ENCODE measurements around the gene EGF.

EGF gene

DNA sequence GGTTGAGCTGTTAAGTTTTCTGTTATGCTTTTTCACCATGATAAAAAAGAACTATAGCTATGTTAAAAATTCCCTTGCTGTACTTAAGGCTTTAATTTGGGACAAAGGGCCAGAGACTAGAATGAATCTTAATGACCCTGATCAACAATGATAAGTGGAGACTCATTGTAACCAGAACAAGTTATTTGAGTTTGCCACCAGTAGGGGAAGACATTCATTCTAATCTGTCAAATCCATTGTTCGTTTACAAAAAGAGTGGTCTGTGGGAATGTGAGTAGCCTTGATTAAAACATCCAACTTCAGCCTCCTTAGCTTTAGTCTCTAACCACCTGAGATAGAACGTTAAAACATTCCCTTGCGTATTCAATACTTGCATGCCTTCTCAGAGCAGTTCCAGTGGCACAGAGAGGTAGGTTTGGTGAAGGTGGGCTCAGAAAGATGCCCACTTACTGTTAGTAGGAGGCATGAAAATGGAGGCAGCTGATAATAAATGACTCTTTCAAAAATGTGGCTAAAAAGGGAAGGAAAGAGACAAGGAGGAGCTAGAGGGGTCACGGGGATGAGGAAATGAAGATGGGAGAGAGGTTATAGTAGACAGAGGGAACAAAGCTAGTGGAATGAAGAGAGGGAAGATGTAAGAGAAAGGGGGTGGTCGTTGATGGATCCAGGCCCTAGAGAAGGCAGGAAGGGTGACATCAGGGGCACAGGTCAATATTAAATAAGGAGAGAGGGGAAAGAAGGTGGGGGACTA, 66.2 kb downstream of the EGF start:
- no peak overlapping the region for H3K9ac ChIP-seq (ENCODE audit: low read length)
- peaks cover 16% of the 10 kb centered on the region for H3K4me1 ChIP-seq (ENCODE audit: control insufficient read depth, insufficient read depth, low read length)
- H3K9me3 ChIP-seq (ENCODE audit: control insufficient read depth, insufficient read depth, low read depth, low read length): no peaks in the 10 kb centered on the region
- H3K4me3 ChIP-seq (ENCODE audit: low read depth, low read length): no peak overlapping the region
- H3K27ac ChIP-seq (ENCODE audit: low read depth, low read length): no peak overlapping the region
- no peaks in the 10 kb centered on the region for H3K36me3 ChIP-seq (ENCODE audit: control insufficient read depth, insufficient read depth, low read length)
- H3K27me3 ChIP-seq (ENCODE audit: control insufficient read depth, insufficient read depth, low read length): no peaks in the 10 kb centered on the region

DNA sequence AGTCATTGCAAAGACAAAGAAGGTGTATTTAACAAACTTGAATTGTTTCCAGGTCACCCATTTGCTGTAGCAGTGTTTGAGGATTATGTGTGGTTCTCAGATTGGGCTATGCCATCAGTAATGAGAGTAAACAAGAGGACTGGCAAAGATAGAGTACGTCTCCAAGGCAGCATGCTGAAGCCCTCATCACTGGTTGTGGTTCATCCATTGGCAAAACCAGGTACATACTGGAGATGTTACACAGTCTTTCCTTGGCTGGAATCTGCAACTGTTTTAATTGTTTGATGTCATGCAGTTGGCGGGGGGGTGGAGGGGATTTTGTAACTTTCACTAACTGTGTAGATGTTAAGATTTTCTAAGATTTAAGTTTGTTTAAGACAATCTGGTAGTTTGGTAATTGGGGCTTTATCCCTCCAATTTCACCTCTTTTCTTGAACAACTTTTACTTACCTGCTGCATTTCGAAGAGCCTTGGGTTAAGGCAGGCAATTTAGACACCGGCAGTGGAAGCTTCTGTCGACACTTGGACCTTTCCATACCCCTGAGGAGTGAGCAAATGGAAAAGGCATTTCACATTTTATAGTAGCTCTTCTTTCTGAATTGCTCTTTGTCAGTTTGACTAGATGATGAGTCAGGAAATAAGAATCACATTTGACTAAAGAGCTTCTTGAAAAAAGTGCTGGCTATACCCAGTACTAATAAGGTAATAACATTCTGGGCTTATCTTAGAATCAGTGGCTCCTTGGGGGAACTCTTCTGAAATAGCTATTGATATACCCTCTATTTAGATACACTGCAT, 67.4 kb downstream of the EGF start:
- H3K9ac ChIP-seq (ENCODE audit: low read length): no peak overlapping the region
- no peak overlapping the region for H3K27ac ChIP-seq (ENCODE audit: low read depth, low read length)
- no peaks in the 10 kb centered on the region for H3K27me3 ChIP-seq (ENCODE audit: control insufficient read depth, insufficient read depth, low read length)
- H3K9me3 ChIP-seq (ENCODE audit: control insufficient read depth, insufficient read depth, low read depth, low read length): no peaks in the 10 kb centered on the region
- H3K4me1 ChIP-seq (ENCODE audit: control insufficient read depth, insufficient read depth, low read length): peaks cover 16% of the 10 kb centered on the region
- H3K36me3 ChIP-seq (ENCODE audit: control insufficient read depth, insufficient read depth, low read length): no peaks in the 10 kb centered on the region
- H3K4me3 ChIP-seq (ENCODE audit: low read depth, low read length): no peak overlapping the region

DNA sequence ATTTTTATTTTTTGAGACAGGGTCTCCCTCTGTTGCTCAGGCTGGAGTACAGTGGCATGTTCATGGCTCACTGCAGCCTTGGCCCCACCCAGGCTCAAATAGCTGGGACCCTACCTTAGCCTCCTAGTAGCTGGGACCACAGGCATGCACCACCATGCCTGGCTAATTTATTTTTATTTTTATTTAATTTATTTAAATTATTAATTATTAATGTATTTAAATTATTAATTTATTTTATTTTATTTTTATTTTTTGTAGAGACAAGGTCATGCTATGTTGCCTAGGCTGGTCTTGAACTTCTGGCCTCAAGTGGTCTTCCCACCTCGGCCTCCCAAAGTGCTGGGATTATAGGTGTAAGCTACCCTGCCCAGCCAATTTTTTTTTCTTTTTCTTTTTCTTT, 69.3 kb downstream of the EGF start:
- Histone ChIP-seq H3K27me3 (ENCODE audit: control insufficient read depth, insufficient read depth, low read length) (no peaks in the 10 kb centered on the region), H3K36me3 (ENCODE audit: control insufficient read depth, insufficient read depth, low read length) (no peaks in the 10 kb centered on the region), H3K4me3 (ENCODE audit: low read depth, low read length) (no peak overlapping the region), H3K4me1 (ENCODE audit: control insufficient read depth, insufficient read depth, low read length) (peaks cover 16% of the 10 kb centered on the region), H3K27ac (ENCODE audit: low read depth, low read length) (no peak overlapping the region), H3K9ac (ENCODE audit: low read length) (no peak overlapping the region), H3K9me3 (ENCODE audit: control insufficient read depth, insufficient read depth, low read depth, low read length) (no peaks in the 10 kb centered on the region)

DNA sequence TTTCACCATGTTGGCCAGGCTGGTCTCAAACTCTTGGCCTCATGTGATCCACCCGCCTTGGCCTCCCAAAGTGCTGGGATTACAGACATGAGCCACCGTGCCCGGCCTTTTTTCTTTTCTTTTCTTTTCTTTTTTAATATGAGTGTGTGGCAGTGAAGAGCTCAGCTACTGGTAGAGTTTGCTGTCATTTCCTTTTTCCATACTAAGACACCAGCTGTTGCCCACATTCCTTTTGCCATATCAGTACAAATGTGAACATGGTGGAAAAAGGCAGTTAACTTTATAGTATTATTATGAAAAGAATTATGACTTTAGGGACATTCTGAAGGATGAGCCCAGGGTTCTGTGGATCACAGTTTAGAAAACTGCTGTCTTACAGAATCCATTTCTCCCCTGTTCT, 69.8 kb downstream of the EGF start:
- peaks cover 16% of the 10 kb centered on the region for H3K4me1 ChIP-seq (ENCODE audit: control insufficient read depth, insufficient read depth, low read length)
- H3K27me3 ChIP-seq (ENCODE audit: control insufficient read depth, insufficient read depth, low read length): no peaks in the 10 kb centered on the region
- no peaks in the 10 kb centered on the region for H3K36me3 ChIP-seq (ENCODE audit: control insufficient read depth, insufficient read depth, low read length)
- no peaks in the 10 kb centered on the region for H3K9me3 ChIP-seq (ENCODE audit: control insufficient read depth, insufficient read depth, low read depth, low read length)
- no peak overlapping the region for H3K27ac ChIP-seq (ENCODE audit: low read depth, low read length)
- H3K9ac ChIP-seq (ENCODE audit: low read length): no peak overlapping the region
- H3K4me3 ChIP-seq (ENCODE audit: low read depth, low read length): no peak overlapping the region

DNA sequence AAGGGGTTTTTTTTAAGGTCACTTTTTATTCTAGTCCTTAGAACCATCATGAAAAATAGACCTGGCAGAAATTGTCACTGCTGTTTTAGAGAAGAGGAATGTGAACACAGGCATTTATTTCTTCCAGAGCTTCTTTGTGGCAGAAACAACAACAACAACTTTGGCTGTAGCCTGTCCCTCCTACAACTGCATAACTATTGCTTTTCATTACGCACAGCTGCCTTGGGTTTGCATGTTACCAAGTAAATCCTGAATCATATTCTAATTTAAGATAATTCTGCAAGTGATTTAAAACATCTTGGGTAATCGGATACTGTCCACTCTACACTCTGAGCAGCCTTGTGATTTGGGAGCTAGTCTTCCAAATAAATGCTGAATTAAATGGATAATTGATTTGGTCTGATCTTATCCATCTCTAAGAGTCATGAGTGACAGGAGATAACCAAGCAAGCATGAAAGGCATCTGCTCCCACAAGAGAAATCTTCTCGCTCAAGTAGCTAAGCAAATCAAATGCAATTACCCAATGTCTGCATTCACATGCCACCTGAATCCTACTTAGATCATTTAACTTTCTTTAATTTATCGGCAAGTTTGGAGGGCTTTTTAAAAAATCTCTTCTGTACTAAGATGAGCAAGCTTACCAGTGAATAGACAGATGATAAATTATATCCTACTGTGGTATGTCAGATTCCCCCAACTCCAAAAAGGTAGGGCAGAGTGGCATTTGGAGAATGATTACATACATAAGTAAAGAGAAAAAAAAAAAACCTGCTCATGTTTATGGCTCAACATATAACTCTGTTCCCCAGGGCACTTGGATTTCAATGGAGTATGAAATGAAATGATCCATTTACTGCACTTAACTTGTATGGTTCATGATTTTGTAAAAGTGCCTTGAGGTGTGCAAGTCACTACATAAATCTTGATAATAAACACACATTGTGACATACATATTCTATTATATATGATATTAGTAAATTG, 73.6 kb downstream of the EGF start:
- H3K9me3 ChIP-seq (ENCODE audit: control insufficient read depth, insufficient read depth, low read depth, low read length): no peaks in the 10 kb centered on the region
- no peaks in the 10 kb centered on the region for H3K27me3 ChIP-seq (ENCODE audit: control insufficient read depth, insufficient read depth, low read length)
- H3K9ac ChIP-seq (ENCODE audit: low read length): no peak overlapping the region
- H3K27ac ChIP-seq (ENCODE audit: low read depth, low read length): no peak overlapping the region
- no peak overlapping the region for H3K4me3 ChIP-seq (ENCODE audit: low read depth, low read length)
- no peaks in the 10 kb centered on the region for H3K36me3 ChIP-seq (ENCODE audit: control insufficient read depth, insufficient read depth, low read length)
- no peaks in the 10 kb centered on the region for H3K4me1 ChIP-seq (ENCODE audit: control insufficient read depth, insufficient read depth, low read length)

DNA sequence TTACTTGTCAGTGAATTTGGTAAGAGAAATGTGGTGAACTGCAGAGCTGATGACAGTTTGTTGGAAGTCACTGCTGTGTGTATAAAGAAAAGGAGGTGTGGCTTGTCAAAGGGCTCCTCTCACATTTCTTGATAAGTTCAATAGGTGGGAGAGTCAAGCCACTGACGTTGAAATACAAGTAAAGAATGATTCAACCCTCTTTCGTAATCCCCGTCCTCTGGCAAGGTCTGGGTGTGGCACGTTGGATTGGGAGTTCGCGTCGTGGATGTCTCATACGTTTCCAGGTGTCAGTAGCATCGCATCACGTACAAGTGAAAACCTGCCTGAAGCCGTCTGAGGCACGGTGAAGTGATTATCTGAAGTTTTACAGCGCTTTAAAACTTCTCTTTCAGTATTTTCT, 76.4 kb downstream of the EGF start:
- Histone ChIP-seq H3K9me3 (ENCODE audit: control insufficient read depth, insufficient read depth, low read depth, low read length) (no peaks in the 10 kb centered on the region), H3K9ac (ENCODE audit: low read length) (no peak overlapping the region), H3K4me3 (ENCODE audit: low read depth, low read length) (no peak overlapping the region), H3K27ac (ENCODE audit: low read depth, low read length) (no peak overlapping the region), H3K36me3 (ENCODE audit: control insufficient read depth, insufficient read depth, low read length) (no peaks in the 10 kb centered on the region), H3K4me1 (ENCODE audit: control insufficient read depth, insufficient read depth, low read length) (no peaks in the 10 kb centered on the region), H3K27me3 (ENCODE audit: control insufficient read depth, insufficient read depth, low read length) (no peaks in the 10 kb centered on the region)

DNA sequence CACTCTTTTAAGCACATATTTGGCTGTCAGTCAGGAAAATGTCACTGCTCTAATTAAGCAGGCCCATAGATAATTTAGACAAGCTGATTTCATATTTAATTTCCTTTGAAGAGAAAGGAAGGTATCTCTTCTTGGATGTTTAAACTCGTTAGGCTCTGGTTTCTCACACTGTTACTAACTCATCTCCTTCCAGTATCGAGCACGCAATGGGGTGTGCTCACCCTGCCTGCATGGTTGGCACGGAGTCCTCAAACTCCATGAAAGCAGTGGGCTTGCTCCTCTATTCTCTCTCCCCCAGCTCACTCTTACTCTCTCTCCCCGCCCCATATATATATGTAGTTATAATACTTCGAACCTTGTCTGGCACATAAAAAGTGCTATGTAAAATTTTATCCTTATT, 76.9 kb downstream of the EGF start:
- no peaks in the 10 kb centered on the region for H3K27me3 ChIP-seq (ENCODE audit: control insufficient read depth, insufficient read depth, low read length)
- no peak overlapping the region for H3K4me3 ChIP-seq (ENCODE audit: low read depth, low read length)
- no peak overlapping the region for H3K9ac ChIP-seq (ENCODE audit: low read length)
- H3K27ac ChIP-seq (ENCODE audit: low read depth, low read length): no peak overlapping the region
- no peaks in the 10 kb centered on the region for H3K4me1 ChIP-seq (ENCODE audit: control insufficient read depth, insufficient read depth, low read length)
- no peaks in the 10 kb centered on the region for H3K36me3 ChIP-seq (ENCODE audit: control insufficient read depth, insufficient read depth, low read length)
- no peaks in the 10 kb centered on the region for H3K9me3 ChIP-seq (ENCODE audit: control insufficient read depth, insufficient read depth, low read depth, low read length)

DNA sequence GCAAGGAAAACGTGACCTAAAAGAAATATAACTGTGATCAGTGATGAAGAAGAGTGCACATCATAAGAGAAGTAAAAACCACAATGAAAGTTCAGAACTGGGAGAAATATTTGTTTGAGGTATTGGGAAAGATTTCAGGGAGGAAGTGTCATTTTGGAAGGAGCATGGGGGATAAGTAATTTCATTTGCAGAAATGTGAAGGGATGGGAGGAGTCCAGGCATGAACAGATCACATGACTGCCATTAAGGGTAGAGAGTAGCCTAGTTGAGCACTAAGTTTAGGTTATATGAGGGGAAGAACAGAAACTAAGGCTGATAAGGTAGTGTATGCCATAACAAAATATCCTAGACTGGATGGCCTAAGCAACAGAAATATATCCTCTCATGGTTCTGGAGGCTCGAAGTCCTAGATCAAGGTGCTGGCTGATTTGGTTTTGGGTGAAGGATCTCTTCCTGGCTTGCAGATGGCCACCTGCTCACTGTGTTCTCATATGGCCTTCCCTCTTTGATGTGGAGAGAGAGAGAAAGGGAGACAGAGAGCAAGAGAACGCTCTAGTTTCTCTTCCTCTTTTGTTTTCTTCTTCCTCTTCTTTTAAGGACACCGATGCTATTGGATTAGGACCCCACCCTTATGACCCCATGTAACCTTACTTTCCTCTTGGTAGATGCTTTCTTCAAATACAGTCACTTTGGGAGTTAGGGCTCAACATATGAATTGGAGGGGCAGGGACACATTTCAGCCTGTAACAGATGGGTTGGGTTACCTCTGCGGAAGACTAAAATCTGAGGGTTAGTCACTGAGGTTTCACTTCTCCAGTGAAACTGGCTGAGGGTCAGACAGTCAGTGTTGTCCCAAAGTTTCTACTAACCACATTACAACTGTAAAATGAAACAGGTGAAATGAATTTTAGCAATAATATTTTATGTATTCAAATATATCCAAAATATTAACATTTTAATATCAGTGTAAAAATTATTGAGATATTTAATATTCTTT, 77.9 kb downstream of the EGF start:
- Histone ChIP-seq H3K4me1 (ENCODE audit: control insufficient read depth, insufficient read depth, low read length) (no peaks in the 10 kb centered on the region), H3K36me3 (ENCODE audit: control insufficient read depth, insufficient read depth, low read length) (no peaks in the 10 kb centered on the region), H3K27me3 (ENCODE audit: control insufficient read depth, insufficient read depth, low read length) (no peaks in the 10 kb centered on the region), H3K9me3 (ENCODE audit: control insufficient read depth, insufficient read depth, low read depth, low read length) (no peaks in the 10 kb centered on the region), H3K4me3 (ENCODE audit: low read depth, low read length) (no peak overlapping the region), H3K27ac (ENCODE audit: low read depth, low read length) (no peak overlapping the region), H3K9ac (ENCODE audit: low read length) (no peak overlapping the region)

DNA sequence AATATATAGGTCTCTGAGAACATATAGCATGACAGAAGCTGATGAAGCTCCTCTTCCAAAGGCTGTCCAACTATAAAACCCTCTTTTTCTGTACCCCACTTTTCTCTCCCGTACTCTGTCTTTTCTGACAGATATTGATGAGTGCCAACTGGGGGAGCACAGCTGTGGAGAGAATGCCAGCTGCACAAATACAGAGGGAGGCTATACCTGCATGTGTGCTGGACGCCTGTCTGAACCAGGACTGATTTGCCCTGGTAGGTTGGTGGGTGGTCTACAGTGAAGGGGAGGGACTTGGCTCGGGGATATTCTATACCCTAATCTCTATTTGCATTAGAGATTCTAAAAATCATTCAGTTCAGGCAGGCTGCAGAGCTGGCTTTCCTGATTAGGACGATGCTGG, 80.4 kb downstream of the EGF start:
- Histone ChIP-seq H3K4me3 (ENCODE audit: low read depth, low read length) (no peak overlapping the region), H3K27ac (ENCODE audit: low read depth, low read length) (no peak overlapping the region), H3K36me3 (ENCODE audit: control insufficient read depth, insufficient read depth, low read length) (no peaks in the 10 kb centered on the region), H3K27me3 (ENCODE audit: control insufficient read depth, insufficient read depth, low read length) (no peaks in the 10 kb centered on the region), H3K9me3 (ENCODE audit: control insufficient read depth, insufficient read depth, low read depth, low read length) (no peaks in the 10 kb centered on the region), H3K9ac (ENCODE audit: low read length) (no peak overlapping the region), H3K4me1 (ENCODE audit: control insufficient read depth, insufficient read depth, low read length) (no peaks in the 10 kb centered on the region)

DNA sequence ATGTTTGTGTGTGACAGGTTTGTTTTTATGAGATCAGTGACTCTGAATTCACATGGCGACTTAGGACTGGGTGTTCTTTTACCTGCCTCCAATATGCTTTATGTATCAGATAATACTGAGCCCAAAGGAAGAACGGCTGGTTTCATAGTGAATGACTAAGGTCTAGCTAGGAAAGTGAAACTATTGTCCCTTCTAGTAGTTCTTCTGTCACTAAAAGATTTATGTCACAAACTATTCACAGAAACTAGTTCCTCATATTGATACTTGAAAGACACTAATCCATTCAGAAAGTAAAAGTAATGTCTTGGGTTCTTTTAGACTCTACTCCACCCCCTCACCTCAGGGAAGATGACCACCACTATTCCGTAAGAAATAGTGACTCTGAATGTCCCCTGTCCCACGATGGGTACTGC, 81.7 kb downstream of the EGF start:
- Histone ChIP-seq H3K4me3 (ENCODE audit: low read depth, low read length) (no peak overlapping the region), H3K27me3 (ENCODE audit: control insufficient read depth, insufficient read depth, low read length) (no peaks in the 10 kb centered on the region), H3K4me1 (ENCODE audit: control insufficient read depth, insufficient read depth, low read length) (no peaks in the 10 kb centered on the region), H3K36me3 (ENCODE audit: control insufficient read depth, insufficient read depth, low read length) (no peaks in the 10 kb centered on the region), H3K9me3 (ENCODE audit: control insufficient read depth, insufficient read depth, low read depth, low read length) (no peaks in the 10 kb centered on the region), H3K27ac (ENCODE audit: low read depth, low read length) (no peak overlapping the region), H3K9ac (ENCODE audit: low read length) (no peak overlapping the region)
